ENCODE data around the gene VSTM2L. TPM values are rescaled to one million over a fixed set of nuclear protein-coding genes. Genes with fewer than 3 reads are reported as not detected.

Gene VSTM2L
- total and polyA plus RNA-seq, 2 of the 4 experiments (the other 2 are of a cell fraction) = 0.18 to 0.19 TPM

DNA sequence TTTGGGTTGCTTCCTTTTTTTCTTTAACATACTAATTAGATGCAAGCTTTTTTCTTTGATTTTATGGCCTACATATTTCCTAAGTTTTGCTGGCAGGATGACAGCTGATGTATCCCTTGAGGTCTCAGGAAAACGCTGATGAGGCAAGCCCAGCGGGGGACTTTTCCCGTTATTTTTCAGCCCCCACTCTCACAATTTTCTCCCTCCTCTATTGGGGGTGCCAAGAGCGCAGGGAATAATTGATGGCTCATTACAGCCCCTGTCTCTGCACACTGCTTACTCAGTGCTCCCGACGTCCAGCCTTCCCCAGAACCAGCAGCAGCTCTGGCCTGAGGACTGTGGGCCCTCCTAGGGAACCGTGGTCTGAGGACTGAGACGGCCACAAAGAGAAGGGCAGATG is 38.6 kb upstream of the VSTM2L start:
- Histone ChIP-seq H2BK15ac (ENCODE audit: low read depth, low read length) (no peak overlapping the region), H3K4me2 (ENCODE audit: low read depth, low read length) (no peak overlapping the region), H3K9me3 (ENCODE audit: control insufficient read depth, insufficient read depth, low read length) (no peaks in the 10 kb centered on the region), H3K4ac (ENCODE audit: low read depth, low read length) (no peak overlapping the region), H4K8ac (ENCODE audit: low read depth in 2 of 2, low read length in 2 of 2) (no peak overlapping the region), H3K27me3 (ENCODE audit: control insufficient read depth, insufficient read depth, low read length) (no peaks in the 10 kb centered on the region), H4K20me1 (ENCODE audit: insufficient read depth, low read length) (no peaks in the 10 kb centered on the region), H3K4me3 (ENCODE audit: insufficient read depth, low read depth, low read length) (no peak overlapping the region), H3K23ac (ENCODE audit: low read depth, low read length) (no peak overlapping the region), H3K4me1 (ENCODE audit: control insufficient read depth, insufficient read depth, low read length) (no peaks in the 10 kb centered on the region; the same call in 1 of the 2 replicates), H4K91ac (ENCODE audit: insufficient read depth, low read depth, low read length) (no peak overlapping the region), H3K9me1 (ENCODE audit: insufficient read depth, low read length) (peaks cover 4% of the 10 kb centered on the region; the same call in 1 of the 2 replicates), H3K27ac (ENCODE audit: insufficient read depth, low read length) (no peak overlapping the region), H2AK9ac (replicated peaks; ENCODE audit: low read depth, low read length, poor library complexity) (no peak overlapping the region), H4K5ac (ENCODE audit: low read depth, low read length) (no peak overlapping the region), H3K79me1 (ENCODE audit: low read depth in 1 of 2, low read length in 2 of 2) (no peaks in the 10 kb centered on the region), H2BK120ac (ENCODE audit: low read depth, low read length) (no peak overlapping the region), H3K36me3 (ENCODE audit: control insufficient read depth, insufficient read depth, low read length) (peaks cover 22% of the 10 kb centered on the region), H2BK20ac (ENCODE audit: low read depth, low read length) (no peak overlapping the region), H3K14ac (replicated peaks; ENCODE audit: low read depth, low read length) (no peak overlapping the region), H3K9ac (ENCODE audit: low read depth, low read length) (no peak overlapping the region), H2AK5ac (ENCODE audit: low read depth, low read length) (no peak overlapping the region), H3K18ac (ENCODE audit: low read depth, low read length) (no peak overlapping the region), H3K56ac (ENCODE audit: extremely low read depth, insufficient read depth, low read length) (no peak overlapping the region), H2AFZ (replicated peaks; ENCODE audit: low read length, poor library complexity) (no peak overlapping the region), H2BK5ac (ENCODE audit: low read depth, low read length, poor library complexity, severe bottlenecking) (no peak overlapping the region)
- ChIA-PET CTCF (no interaction called here), POLR2A (ENCODE audit: unreplicated experiment) (no interaction called here)
- DNase-seq = no peak
- in situ Hi-C loops (cut with MboI; ENCODE audit: low sequenced_read_pairs) = no loop called here
- whole genome bisulfite sequencing, 2 experiments (ENCODE audit: extremely low coverage in 2 of 2, insufficient read length in 1 of 2) = 57% methylated on average over 6 of the region's 8 CpGs; no CpG with 5 or more reads in 1 of the 2 experiments
- no TSS peak for BruUV-seq (replicated peaks)
- intact Hi-C loops (cut with micrococcal nuclease) = no loop called here
- TF ChIP-seq MAFK (IDR thresholded peaks at IDR 0.05; ENCODE audit: low read depth, low read length) (no peak), CEBPB (IDR thresholded peaks at IDR 0.05; ENCODE audit: low read depth, low read length) (no peak), CHD1 (IDR thresholded peaks at IDR 0.05; ENCODE audit: low read depth, low read length) (no peak), RFX5 (IDR thresholded peaks at IDR 0.05; ENCODE audit: low read depth, low read length) (no peak), RAD21 (IDR thresholded peaks at IDR 0.05; ENCODE audit: low read length) (no peak), MAZ (IDR thresholded peaks at IDR 0.05; ENCODE audit: borderline replicate concordance, low read depth, low read length) (no peak), SMC3 (IDR thresholded peaks at IDR 0.05; ENCODE audit: low read depth, low read length) (no peak), RCOR1 (IDR thresholded peaks at IDR 0.05; ENCODE audit: insufficient replicate concordance, low read length) (no peak), NFE2L2 (IDR thresholded peaks at IDR 0.05; ENCODE audit: low read depth, low read length) (no peak), MXI1 (IDR thresholded peaks at IDR 0.05; ENCODE audit: borderline replicate concordance, low read depth, low read length) (no peak), FOS (IDR thresholded peaks at IDR 0.05; ENCODE audit: low read depth, low read length) (no peak), BHLHE40 (IDR thresholded peaks at IDR 0.05; ENCODE audit: low read depth, low read length) (no peak)
- TF ChIP-seq, protein P1, sequence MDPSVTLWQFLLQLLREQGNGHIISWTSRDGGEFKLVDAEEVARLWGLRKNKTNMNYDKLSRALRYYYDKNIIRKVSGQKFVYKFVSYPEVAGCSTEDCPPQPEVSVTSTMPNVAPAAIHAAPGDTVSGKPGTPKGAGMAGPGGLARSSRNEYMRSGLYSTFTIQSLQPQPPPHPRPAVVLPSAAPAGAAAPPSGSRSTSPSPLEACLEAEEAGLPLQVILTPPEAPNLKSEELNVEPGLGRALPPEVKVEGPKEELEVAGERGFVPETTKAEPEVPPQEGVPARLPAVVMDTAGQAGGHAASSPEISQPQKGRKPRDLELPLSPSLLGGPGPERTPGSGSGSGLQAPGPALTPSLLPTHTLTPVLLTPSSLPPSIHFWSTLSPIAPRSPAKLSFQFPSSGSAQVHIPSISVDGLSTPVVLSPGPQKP (IDR thresholded peaks at IDR 0.05; ENCODE audit: borderline replicate concordance, low read depth, low read length) = no peak
- TF ChIP-seq, protein P2, sequence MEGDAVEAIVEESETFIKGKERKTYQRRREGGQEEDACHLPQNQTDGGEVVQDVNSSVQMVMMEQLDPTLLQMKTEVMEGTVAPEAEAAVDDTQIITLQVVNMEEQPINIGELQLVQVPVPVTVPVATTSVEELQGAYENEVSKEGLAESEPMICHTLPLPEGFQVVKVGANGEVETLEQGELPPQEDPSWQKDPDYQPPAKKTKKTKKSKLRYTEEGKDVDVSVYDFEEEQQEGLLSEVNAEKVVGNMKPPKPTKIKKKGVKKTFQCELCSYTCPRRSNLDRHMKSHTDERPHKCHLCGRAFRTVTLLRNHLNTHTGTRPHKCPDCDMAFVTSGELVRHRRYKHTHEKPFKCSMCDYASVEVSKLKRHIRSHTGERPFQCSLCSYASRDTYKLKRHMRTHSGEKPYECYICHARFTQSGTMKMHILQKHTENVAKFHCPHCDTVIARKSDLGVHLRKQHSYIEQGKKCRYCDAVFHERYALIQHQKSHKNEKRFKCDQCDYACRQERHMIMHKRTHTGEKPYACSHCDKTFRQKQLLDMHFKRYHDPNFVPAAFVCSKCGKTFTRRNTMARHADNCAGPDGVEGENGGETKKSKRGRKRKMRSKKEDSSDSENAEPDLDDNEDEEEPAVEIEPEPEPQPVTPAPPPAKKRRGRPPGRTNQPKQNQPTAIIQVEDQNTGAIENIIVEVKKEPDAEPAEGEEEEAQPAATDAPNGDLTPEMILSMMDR (conservative IDR thresholded peaks at IDR 0.05; ENCODE audit: low read depth, low read length) = no peak
- TF ChIP-seq, protein P3, sequence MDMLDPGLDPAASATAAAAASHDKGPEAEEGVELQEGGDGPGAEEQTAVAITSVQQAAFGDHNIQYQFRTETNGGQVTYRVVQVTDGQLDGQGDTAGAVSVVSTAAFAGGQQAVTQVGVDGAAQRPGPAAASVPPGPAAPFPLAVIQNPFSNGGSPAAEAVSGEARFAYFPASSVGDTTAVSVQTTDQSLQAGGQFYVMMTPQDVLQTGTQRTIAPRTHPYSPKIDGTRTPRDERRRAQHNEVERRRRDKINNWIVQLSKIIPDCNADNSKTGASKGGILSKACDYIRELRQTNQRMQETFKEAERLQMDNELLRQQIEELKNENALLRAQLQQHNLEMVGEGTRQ (IDR thresholded peaks at IDR 0.05; ENCODE audit: low read depth, low read length) = no peak
- dilution Hi-C loops (cut with HindIII; ENCODE audit: low sequenced_read_pairs, unreplicated experiment) = no loop called here
- no peak for ATAC-seq (ENCODE audit: low read depth)
